ENCODE data around the gene ODAD3. TPM values are rescaled to one million over a fixed set of nuclear protein-coding genes. Genes with fewer than 3 reads are reported as not detected.

Gene ODAD3
- total and polyA plus RNA-seq, 2 experiments from 2014 or later = 0.44 to 0.54 TPM

GRCh38 chr19:11447347-11448262 lies 12.7 kb upstream of the ODAD3 start:
- Histone ChIP-seq H3K9ac (no peak overlapping the region), H3K9me2 (ENCODE audit: insufficient read depth) (no peaks in the 10 kb centered on the region), H3K4me3 (no peak overlapping the region), H3K9me3 (ENCODE audit: low read depth) (no peaks in the 10 kb centered on the region), H3K4me2 (ENCODE audit: unreplicated experiment) (no peak overlapping the region), H2AFZ (no peak overlapping the region), H4K20me1 (ENCODE audit: insufficient read depth) (no peaks in the 10 kb centered on the region), H3K27me3 (replicated peaks; ENCODE audit: insufficient read depth) (no peaks in the 10 kb centered on the region), H3K36me3 (ENCODE audit: low read depth) (peaks cover 7% of the 10 kb centered on the region; the same call in 1 of the 2 replicates), H3K27ac (no peak overlapping the region), H3K4me1 (ENCODE audit: insufficient read depth) (no peaks in the 10 kb centered on the region), H3F3A (ENCODE audit: insufficient read depth) (no peaks in the 10 kb centered on the region), H3K79me2 (ENCODE audit: insufficient read depth) (no peaks in the 10 kb centered on the region)
- WGBS, 2 experiments (ENCODE audit: low coverage in 1 of 2, low lambda C conversion rate in 2 of 2, missing lambda C conversion rate in 2 of 2) = 91 to 92% methylated on average over 22 to 35 of the region's 35 CpGs
- in situ Hi-C loops (cut with MboI) = no loop called here
- TF ChIP-seq EZH2 (IDR thresholded peaks at IDR 0.05; ENCODE audit: insufficient read depth, poor library complexity, severe bottlenecking) (no peak), EZH2phosphoT487 (IDR thresholded peaks at IDR 0.05; ENCODE audit: insufficient read depth, low read depth) (no peak)
- DNase-seq = no peak

- Histone ChIP-seq H3K4me3 (no peak overlapping the region), H4K20me1 (ENCODE audit: insufficient read depth) (no peaks in the 10 kb centered on the region), H3K36me3 (ENCODE audit: low read depth) (peaks cover 7% of the 10 kb centered on the region; the same call in 1 of the 2 replicates), H2AFZ (no peak overlapping the region), H3K9me2 (ENCODE audit: insufficient read depth) (no peaks in the 10 kb centered on the region), H3K9ac (no peak overlapping the region), H3K27ac (no peak overlapping the region), H3K9me3 (ENCODE audit: low read depth) (no peaks in the 10 kb centered on the region), H3K79me2 (ENCODE audit: insufficient read depth) (no peaks in the 10 kb centered on the region; the same call in 1 of the 2 replicates), H3K27me3 (replicated peaks; ENCODE audit: insufficient read depth) (no peaks in the 10 kb centered on the region), H3K4me1 (ENCODE audit: insufficient read depth) (no peaks in the 10 kb centered on the region), H3K4me2 (ENCODE audit: unreplicated experiment) (no peak overlapping the region), H3F3A (ENCODE audit: insufficient read depth) (no peaks in the 10 kb centered on the region)
- in situ Hi-C loops (cut with MboI) = no loop called here
- 53% methylated on average over 19 to 23 of the region's 23 CpGs for WGBS, 2 experiments (ENCODE audit: low coverage in 1 of 2, low lambda C conversion rate in 2 of 2, missing lambda C conversion rate in 2 of 2)
- no peak for TF ChIP-seq EZH2phosphoT487 (IDR thresholded peaks at IDR 0.05; ENCODE audit: insufficient read depth, low read depth)
- TF ChIP-seq EZH2 (IDR thresholded peaks at IDR 0.05; ENCODE audit: insufficient read depth, poor library complexity, severe bottlenecking) = no peak
- peak; percentile 60 for DNase-seq
Measured at GRCh38 chr19:11446652-11447301, 11.9 kb upstream of the ODAD3 start.

- Histone ChIP-seq H3K9me3 (ENCODE audit: low read depth) (no peaks in the 10 kb centered on the region), H3K4me1 (ENCODE audit: insufficient read depth) (no peaks in the 10 kb centered on the region), H3K79me2 (ENCODE audit: insufficient read depth) (no peaks in the 10 kb centered on the region; the same call in 1 of the 2 replicates), H3K9ac (no peak overlapping the region), H3K4me3 (no peak overlapping the region), H3K27ac (no peak overlapping the region), H3K9me2 (ENCODE audit: insufficient read depth) (no peaks in the 10 kb centered on the region), H3K36me3 (ENCODE audit: low read depth) (peaks cover 7% of the 10 kb centered on the region; the same call in 1 of the 2 replicates), H2AFZ (no peak overlapping the region), H3K4me2 (ENCODE audit: unreplicated experiment) (no peak overlapping the region), H3F3A (ENCODE audit: insufficient read depth) (no peaks in the 10 kb centered on the region), H4K20me1 (ENCODE audit: insufficient read depth) (no peaks in the 10 kb centered on the region), H3K27me3 (replicated peaks; ENCODE audit: insufficient read depth) (no peaks in the 10 kb centered on the region)
- no peak for TF ChIP-seq EZH2phosphoT487 (IDR thresholded peaks at IDR 0.05; ENCODE audit: insufficient read depth, low read depth)
- no peak for TF ChIP-seq EZH2 (IDR thresholded peaks at IDR 0.05; ENCODE audit: insufficient read depth, poor library complexity, severe bottlenecking)
- in situ Hi-C loops (cut with MboI) = no loop called here
- WGBS, 2 experiments (ENCODE audit: low coverage in 1 of 2, low lambda C conversion rate in 2 of 2, missing lambda C conversion rate in 2 of 2) = 78 to 80% methylated on average over 5 to 8 of the region's 14 CpGs
- DNase-seq = no peak
Measured at GRCh38 chr19:11446271-11446651, 11.3 kb upstream of the ODAD3 start.

- H3K36me3 ChIP-seq (ENCODE audit: low read depth) = peaks cover 7% of the 10 kb centered on the region; the same call in 1 of the 2 replicates
Measured at GRCh38 chr19:11445141-11445540, 10.2 kb upstream of the ODAD3 start.

More at GRCh38 chr19:11445141-11445540, 10.2 kb upstream of the ODAD3 start:
- Histone ChIP-seq H3K27me3 (replicated peaks; ENCODE audit: insufficient read depth) (no peaks in the 10 kb centered on the region), H4K20me1 (ENCODE audit: insufficient read depth) (no peaks in the 10 kb centered on the region), H3K27ac (no peak overlapping the region), H3K4me3 (no peak overlapping the region), H2AFZ (no peak overlapping the region), H3K9me2 (ENCODE audit: insufficient read depth) (no peaks in the 10 kb centered on the region), H3K9ac (no peak overlapping the region), H3K9me3 (ENCODE audit: low read depth) (no peaks in the 10 kb centered on the region), H3K4me2 (ENCODE audit: unreplicated experiment) (no peak overlapping the region), H3K4me1 (ENCODE audit: insufficient read depth) (no peaks in the 10 kb centered on the region), H3F3A (ENCODE audit: insufficient read depth) (no peaks in the 10 kb centered on the region), H3K79me2 (ENCODE audit: insufficient read depth) (peaks cover 5% of the 10 kb centered on the region; the same call in 1 of the 2 replicates)
- DNase-seq = no peak
- whole genome bisulfite sequencing, 2 experiments (ENCODE audit: low coverage in 1 of 2, low lambda C conversion rate in 2 of 2, missing lambda C conversion rate in 2 of 2) = 81 to 90% methylated on average over 8 to 13 of the region's 13 CpGs
- in situ Hi-C loops (cut with MboI) = no loop called here
- TF ChIP-seq EZH2 (IDR thresholded peaks at IDR 0.05; ENCODE audit: insufficient read depth, poor library complexity, severe bottlenecking) (no peak), EZH2phosphoT487 (IDR thresholded peaks at IDR 0.05; ENCODE audit: insufficient read depth, low read depth) (no peak)
